IgD-negative memory B cell (primary cell): ENCODE measurements around the gene EVX2. TPM values are rescaled to one million over a fixed set of nuclear protein-coding genes. Genes with fewer than 3 reads are reported as not detected.

Experiments
- H3K27ac Mint-ChIP-seq, 3 donors: one replicate each; pipeline ENCODE4 v1.8.0; 2020 to 2022; ENCODE audit warnings: mild to moderate bottlenecking in 3 of 3, mixed read lengths in 3 of 3, moderate library complexity in 1 of 3
- H3K27me3 Mint-ChIP-seq: one replicate; pipeline ENCODE4 v1.8.0; 2021; ENCODE audit warnings: mixed read lengths
- H3K36me3 Mint-ChIP-seq: one replicate; pipeline ENCODE4 v1.8.0; 2020; ENCODE audit warnings: mild to moderate bottlenecking, mixed read lengths
- H3K4me1 Mint-ChIP-seq, 3 donors: one replicate each; pipeline ENCODE4 v1.8.0; 2020 to 2022; ENCODE audit warnings: mixed read lengths in 3 of 3, mild to moderate bottlenecking in 1 of 3
- H3K4me3 Mint-ChIP-seq, 4 donors: one replicate each; pipeline ENCODE4 v1.8.0; 2020 to 2022; ENCODE audit warnings: mild to moderate bottlenecking in 4 of 4, mixed read lengths in 4 of 4, moderate library complexity in 3 of 4
- H3K9me3 Mint-ChIP-seq, 3 donors: one replicate each; pipeline ENCODE4 v1.8.0; 2020 to 2021; ENCODE audit warnings: mixed read lengths in 3 of 3, mild to moderate bottlenecking in 1 of 3
- polyA plus RNA-seq: library from polyadenylated mRNA; unstranded; fragments of 300-500 nt; fragmentation: Illumina TruSeq; gene quantifications from one replicate; pipeline ENCODE4 v1.2.3, GENCODE V29; 2021

Gene EVX2
- polyA plus RNA-seq, 1 donor from 2014 or later, result not detected

DNA sequence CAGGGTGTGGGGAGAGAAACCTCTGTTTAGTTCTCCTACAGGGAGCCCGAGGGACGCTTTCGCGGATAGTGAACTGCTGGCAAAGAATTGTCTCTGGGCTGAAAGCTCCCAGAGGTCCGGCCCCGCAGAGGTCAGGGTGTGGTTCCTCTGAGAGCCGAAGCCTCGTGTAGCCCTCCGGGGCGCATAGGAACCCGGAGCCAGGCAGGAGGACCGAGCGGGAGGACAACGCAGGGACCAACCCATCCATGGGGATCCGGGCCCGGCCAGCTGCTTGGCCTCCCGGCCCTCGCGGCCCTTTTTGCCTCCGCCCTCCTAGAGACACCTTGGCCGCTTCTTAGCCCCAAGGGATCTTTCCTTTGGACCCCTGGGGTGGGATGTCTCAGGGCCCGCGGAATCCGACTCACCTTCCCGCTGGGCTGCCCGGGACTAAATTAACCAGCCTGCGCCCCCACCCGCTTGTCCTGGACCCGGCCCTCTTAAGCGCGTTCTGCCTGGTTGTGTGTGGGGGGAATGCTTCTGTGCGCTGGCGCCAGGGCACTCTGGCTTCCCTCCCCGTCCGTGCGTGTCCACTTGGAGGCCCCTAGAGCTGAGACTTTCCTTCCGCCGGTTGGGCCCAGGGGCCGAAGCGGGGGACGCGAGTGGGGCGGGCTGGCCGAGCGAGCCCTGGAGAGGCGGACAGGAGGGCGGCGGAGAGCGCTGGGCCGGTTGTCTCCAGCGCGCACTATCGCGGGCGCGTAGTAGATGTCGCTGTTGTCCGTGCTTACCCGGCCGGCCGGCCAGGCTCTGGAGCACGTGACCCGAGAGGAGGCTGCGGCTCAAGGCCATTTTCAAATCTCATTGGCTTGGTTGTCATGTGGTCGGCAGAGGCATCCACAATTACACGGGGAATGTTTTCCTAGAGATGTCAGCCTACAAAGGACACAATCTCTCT is 32.4 kb upstream of the EVX2 start, which contains the start of gene HOXD10:
Gene HOXD10, plus strand, starts transcription at position 896 of the 931 bp plus-strand sequence. CDS start 56 bp downstream, outside the sequence.
- peaks cover 71% of the 10 kb centered on the region for H3K27me3 Mint-ChIP-seq
- H3K4me1 Mint-ChIP-seq, result peaks cover 0 to 3% (median 2%) of the 10 kb centered on the region in 3 donors
- peaks cover 2 to 6% (median 4%) of the 10 kb centered on the region in 3 donors for H3K9me3 Mint-ChIP-seq
- H3K27ac Mint-ChIP-seq, result peak within 1 kb of the TSS; percentile 2 to 93 (median 67)
- peaks cover 3% of the 10 kb centered on the region for H3K36me3 Mint-ChIP-seq
- peak within 1 kb of the TSS in 2 of 4 donors; percentile 43 to 69 for H3K4me3 Mint-ChIP-seq

DNA sequence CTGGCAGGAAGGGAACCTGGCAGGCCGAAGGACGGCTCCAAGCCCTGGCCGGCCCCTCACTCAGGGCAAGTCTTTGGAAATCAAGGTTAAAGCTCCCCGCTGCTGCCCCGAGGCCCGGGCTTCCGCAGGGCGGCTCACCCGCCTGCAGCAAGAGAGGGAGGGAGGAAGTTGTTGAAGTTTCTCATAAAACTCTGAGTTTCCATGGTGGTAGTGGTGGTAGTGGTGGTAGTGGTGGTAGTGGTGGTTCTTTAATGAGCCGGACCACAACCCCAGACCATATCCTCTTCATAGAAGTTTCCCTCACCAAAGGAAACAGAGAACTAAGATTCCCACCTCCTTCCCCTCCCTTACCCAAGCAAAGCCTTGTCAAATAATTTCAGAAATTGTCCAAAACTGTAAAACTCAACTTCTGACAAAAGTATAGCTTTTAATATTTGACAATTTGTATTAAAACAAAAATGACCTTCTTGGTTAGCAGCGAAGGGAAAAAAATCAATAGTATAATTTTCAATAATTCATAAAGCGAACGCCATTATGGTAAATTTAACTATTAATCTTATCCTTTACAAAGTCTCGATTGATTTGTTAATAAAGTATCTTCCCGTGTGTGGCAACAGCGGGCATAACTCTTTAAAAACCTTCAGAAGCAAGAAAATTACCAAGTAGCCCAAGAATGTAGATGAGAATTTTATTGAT is 31.3 kb upstream of the EVX2 start:
- H3K36me3 Mint-ChIP-seq, result peaks cover 3% of the 10 kb centered on the region
- H3K4me1 Mint-ChIP-seq, result peaks cover 0 to 3% (median 2%) of the 10 kb centered on the region in 3 donors
- peaks cover 63% of the 10 kb centered on the region for H3K27me3 Mint-ChIP-seq
- H3K4me3 Mint-ChIP-seq, result no peak overlapping the region
- H3K27ac Mint-ChIP-seq, result peak overlapping the region in 2 of 3 donors; percentile 2 to 93
- H3K9me3 Mint-ChIP-seq, result peaks cover 2 to 4% (median 2%) of the 10 kb centered on the region in 3 donors

DNA sequence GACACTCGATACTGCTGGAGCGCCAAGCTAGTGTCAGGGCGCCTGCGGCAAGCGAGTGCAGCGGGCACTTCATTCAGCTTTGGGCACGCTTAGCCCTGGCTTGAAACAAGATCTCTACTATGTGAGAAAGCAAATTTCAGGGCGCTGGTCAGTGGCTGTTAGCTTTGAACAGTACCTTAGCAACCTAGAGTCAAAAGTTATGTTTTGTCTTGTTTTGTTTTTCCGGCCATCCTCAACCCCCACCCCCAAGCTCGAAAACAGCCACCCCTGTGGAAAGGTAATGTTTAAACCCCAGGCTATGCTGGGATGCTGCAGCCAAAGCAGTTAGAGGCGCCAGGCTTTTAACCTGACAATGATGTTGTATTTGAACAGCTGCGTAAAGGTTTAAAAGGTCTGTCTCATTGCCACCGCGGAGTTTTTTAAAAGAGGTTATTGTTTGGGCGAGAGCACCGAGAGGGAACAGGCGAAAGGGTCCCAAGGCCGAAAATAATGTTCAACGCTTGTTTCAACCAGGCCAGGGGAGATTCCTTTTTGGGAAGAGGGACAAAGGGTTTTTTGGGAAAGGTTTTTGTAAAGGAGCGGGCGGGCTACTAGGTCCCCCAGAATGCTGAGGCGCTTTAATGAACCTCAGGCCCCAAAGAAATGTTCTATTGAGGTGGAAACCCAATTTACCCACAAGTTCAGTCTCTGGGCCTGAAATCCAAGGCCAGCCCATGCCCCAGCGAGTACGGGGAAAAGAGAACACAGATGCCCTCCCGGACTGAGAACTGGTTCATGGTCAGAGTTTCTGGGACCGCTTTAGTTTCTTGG is 30.6 kb upstream of the EVX2 start:
- peak overlapping the region in 2 of 4 donors; percentile 51 to 52 for H3K4me3 Mint-ChIP-seq
- peaks cover 63% of the 10 kb centered on the region for H3K27me3 Mint-ChIP-seq
- peaks cover 0 to 4% (median 4%) of the 10 kb centered on the region in 3 donors for H3K4me1 Mint-ChIP-seq
- H3K36me3 Mint-ChIP-seq, result peaks cover 5% of the 10 kb centered on the region
- H3K9me3 Mint-ChIP-seq, result peaks cover 2 to 6% (median 5%) of the 10 kb centered on the region in 3 donors
- peak overlapping the region; percentile 80 to 88 (median 88) for H3K27ac Mint-ChIP-seq

DNA sequence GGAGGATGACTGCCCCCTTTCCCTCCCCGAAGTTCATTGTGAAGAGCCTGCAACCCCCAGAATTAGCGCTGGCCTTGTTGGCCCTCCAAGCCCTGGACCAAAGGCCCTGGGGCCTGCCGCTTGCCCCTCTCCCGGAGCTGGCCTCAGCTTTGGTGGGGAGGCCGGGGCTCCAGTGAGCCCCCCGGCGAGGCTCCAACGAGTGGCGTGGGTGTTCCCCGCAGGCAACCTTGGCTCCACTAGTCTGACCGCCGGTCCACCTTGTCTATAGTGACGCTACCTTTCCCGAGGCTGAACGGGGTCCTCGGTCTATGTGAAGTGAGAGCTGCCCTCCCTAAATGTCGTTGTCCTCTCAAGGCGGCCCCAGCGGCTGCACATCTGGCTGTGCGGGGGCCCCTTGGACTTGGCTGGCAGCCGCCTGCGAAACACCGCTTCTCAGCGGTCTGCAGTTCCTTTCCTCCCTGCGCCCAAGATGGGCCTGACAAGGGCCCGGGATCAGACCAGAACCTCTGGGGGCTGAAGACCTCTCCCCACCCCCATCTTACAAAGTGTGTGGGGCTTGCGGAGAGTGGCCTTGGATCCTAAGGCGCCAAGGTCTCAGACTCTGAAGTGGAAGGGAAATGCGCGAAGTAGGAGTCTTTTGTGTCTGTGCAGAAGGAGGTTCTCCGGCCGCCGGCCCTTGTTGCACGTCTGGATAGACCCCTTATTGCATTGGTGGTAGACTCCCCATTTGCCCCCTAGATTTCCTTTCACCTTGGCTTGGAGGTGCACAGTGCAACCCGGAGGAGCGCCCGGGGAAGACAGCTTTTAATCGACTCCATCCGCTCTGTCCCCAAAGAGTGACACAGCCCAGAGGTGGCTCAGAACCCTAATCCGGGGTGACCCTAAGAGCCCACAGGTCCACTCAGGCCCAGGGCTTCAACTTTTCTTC is 28.9 kb upstream of the EVX2 start:
- peak overlapping the region; percentile 80 to 95 (median 80) for H3K27ac Mint-ChIP-seq
- H3K4me3 Mint-ChIP-seq, result peak overlapping the region in 2 of 4 donors; percentile 27 to 30
- peaks cover 57% of the 10 kb centered on the region for H3K27me3 Mint-ChIP-seq
- peaks cover 0 to 2% (median 1%) of the 10 kb centered on the region in 3 donors for H3K4me1 Mint-ChIP-seq
- H3K9me3 Mint-ChIP-seq, result peaks cover 0 to 10% (median 8%) of the 10 kb centered on the region in 3 donors
- peaks cover 4% of the 10 kb centered on the region for H3K36me3 Mint-ChIP-seq

DNA sequence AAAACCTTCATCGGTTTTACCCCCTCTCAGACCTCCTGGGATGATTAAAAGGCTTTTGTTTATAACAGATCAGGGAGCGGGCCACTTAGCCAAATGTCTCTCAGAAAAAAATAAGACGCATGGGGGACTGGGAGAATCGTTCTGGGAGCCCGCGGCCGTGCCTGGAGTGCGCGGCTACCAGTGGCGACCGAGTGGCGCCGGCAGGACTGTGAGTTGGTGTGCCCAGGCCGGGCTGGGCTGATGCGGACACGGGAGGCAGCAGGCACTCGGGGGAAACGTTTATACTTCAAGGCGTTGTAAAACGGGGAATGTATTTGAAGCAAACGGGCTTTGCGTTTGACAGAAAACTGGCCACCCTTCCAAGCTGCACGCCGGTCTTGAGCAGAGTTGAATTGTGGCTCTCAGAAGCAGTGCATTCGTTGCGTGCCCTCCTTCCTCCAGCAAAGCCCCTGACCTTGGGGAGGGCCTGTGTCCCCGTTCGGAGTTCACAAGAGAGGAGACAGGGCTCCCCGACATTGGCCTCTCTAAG is 28.1 kb upstream of the EVX2 start:
- Mint-ChIP-seq H3K27ac (peak overlapping the region; percentile 46 to 95 (median 82)), H3K9me3 (peaks cover 0 to 10% (median 6%) of the 10 kb centered on the region in 3 donors), H3K4me1 (peaks cover 0 to 2% (median 1%) of the 10 kb centered on the region in 3 donors), H3K36me3 (peaks cover 3% of the 10 kb centered on the region), H3K27me3 (peaks cover 55% of the 10 kb centered on the region), H3K4me3 (peak overlapping the region in 1 of 4 donors; percentile 27)

DNA sequence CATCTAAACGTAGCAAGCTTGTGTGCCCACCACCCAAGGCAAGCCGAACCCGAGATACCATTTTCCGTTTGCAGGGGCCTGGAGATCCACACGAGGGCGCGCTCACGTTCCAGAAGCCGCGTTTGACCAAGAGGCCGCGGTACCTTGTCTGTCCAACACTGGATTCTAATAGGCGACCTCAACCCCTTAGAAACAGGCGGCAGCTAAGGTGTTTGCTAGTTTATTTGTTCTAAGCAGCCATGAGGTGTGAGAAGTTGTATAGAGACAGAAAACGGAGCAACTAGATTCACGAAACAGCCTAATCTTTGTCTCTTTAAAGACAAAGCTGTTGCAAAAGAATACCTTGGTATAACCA is 27.5 kb upstream of the EVX2 start:
- peak overlapping the region; percentile 82 to 95 (median 88) for H3K27ac Mint-ChIP-seq
- H3K4me1 Mint-ChIP-seq, result peaks cover 0 to 3% (median 1%) of the 10 kb centered on the region in 3 donors
- peaks cover 0 to 8% (median 4%) of the 10 kb centered on the region in 3 donors for H3K9me3 Mint-ChIP-seq
- peaks cover 52% of the 10 kb centered on the region for H3K27me3 Mint-ChIP-seq
- peak overlapping the region in 2 of 4 donors; percentile 26 to 72 for H3K4me3 Mint-ChIP-seq
- peaks cover 3% of the 10 kb centered on the region for H3K36me3 Mint-ChIP-seq

DNA sequence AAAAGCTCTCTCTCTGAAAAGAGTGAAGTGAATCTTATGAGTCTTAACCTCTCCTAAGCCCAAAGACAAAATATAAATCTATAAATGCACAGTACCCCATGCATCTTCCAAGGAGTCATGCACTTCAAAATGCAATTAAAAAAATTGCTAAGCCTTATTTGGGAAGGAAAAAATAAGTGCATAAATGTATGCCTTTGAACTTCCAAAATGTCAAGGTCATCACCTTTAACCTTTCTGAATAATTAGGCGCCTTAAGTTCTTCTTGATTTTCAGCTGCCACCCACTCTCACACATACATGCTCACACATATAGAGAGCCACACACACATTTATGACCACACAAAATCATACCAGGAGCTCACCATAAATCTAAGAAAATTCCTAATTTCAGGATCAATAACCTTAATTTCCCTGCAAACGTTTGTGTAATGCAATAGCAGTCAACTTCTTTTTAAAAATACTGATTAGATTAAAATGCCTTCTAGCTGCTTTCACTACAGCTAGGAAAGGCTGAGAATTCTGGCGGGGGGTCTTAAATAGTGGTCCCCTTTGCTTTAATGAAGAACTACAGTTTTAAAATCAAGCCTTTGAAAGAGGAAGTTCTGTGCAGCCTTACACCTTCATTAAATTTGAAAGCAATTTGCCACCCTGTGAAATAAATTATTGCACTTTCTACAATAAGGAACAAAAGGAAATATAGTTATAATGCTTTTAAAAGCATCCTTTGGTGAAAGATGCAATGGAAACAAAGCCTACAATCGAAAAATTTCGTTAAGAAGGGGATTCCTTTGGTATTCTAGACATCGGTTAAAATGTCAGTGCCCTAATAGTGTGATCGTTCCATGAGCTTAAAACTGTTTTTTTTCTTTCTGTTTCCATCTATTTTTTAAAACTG is 26.9 kb upstream of the EVX2 start:
- peaks cover 54% of the 10 kb centered on the region for H3K27me3 Mint-ChIP-seq
- peaks cover 0 to 5% (median 1%) of the 10 kb centered on the region in 3 donors for H3K4me1 Mint-ChIP-seq
- H3K9me3 Mint-ChIP-seq, result peaks cover 0 to 11% (median 4%) of the 10 kb centered on the region in 3 donors
- peak overlapping the region; percentile 82 to 95 (median 88) for H3K27ac Mint-ChIP-seq
- H3K36me3 Mint-ChIP-seq, result peaks cover 3% of the 10 kb centered on the region
- H3K4me3 Mint-ChIP-seq, result peak overlapping the region in 2 of 4 donors; percentile 26 to 72

DNA sequence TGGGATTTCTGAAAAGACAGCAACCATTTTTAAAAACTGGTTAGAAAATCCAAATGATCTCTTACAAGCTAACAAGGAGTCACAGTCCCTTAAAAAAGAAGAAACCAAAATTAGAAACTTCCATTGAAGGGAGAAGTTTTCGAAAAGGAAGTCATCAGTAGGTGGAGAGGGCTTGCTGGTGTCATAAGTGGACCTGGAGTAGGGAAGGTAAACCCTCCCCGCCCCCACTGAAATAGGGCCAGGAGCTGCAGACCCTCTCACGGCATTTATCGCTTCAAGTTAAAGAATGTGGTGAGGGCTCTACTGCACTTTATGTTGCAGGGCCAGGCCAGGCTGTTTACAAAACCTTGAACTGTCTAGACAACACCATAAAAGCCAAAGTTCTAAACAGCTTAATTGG is 26.2 kb upstream of the EVX2 start:
- Mint-ChIP-seq H3K36me3 (peaks cover 3% of the 10 kb centered on the region), H3K4me1 (peaks cover 0 to 5% (median 4%) of the 10 kb centered on the region in 3 donors), H3K27ac (peak overlapping the region; percentile 92 to 95 (median 94)), H3K4me3 (peak overlapping the region in 2 of 4 donors; percentile 47 to 72), H3K9me3 (peaks cover 0 to 12% (median 4%) of the 10 kb centered on the region in 3 donors), H3K27me3 (peaks cover 57% of the 10 kb centered on the region)

DNA sequence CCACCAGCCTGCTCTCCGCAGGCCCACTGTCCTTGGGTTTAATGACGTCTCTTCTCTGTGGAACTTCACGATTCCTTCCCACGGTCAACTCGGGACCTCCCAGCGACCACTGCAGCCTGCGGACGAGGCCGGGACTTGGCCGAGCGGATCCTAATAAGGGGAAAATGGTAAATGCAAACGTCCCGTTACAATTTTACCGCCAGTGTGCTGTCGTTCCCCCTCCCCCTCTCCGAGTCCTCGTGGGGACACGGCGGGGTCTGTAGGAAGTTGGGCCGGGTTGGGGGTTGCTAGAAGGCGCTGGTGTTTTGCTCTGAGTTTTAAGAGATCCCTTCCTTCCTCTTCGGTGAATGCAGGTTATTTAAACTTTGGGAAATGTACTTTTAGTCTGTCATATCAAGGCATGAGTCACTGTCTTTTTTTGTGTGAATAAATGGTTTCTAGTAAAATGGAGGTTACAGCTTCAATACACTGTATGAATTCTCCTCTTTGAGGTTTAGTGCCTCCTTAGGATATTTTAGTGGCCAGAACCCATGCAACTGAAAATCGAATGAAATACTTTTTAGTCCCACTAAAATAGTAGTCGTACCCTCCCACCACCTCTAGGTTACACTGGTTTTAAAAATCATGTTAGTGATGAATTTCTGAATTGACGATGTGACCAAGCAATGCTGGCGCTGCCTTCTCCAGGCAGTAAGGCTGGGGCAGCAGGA is 25.6 kb upstream of the EVX2 start:
- Mint-ChIP-seq H3K36me3 (peaks cover 3% of the 10 kb centered on the region), H3K27me3 (peaks cover 57% of the 10 kb centered on the region), H3K27ac (peak overlapping the region; percentile 92 to 95 (median 94)), H3K4me3 (peak overlapping the region in 3 of 4 donors; percentile 47 to 72 (median 60)), H3K9me3 (peaks cover 0 to 13% (median 4%) of the 10 kb centered on the region in 3 donors), H3K4me1 (peaks cover 0 to 5% (median 4%) of the 10 kb centered on the region in 3 donors)

DNA sequence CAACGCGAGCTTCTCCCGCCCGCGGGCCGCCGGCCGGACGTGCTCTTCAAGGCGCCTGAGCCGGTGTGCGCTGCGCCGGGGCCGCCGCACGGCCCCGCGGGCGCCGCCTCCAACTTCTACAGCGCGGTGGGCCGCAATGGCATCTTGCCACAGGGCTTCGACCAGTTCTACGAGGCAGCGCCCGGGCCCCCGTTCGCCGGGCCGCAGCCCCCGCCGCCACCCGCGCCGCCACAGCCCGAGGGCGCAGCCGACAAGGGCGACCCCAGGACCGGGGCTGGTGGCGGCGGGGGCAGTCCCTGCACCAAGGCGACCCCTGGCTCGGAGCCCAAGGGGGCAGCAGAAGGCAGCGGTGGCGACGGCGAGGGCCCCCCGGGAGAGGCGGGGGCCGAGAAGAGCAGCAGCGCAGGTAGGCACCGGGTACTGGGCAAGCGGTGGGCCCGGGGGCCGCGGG is 24.0 kb upstream of the EVX2 start:
- Mint-ChIP-seq H3K4me1 (peaks cover 0 to 6% (median 5%) of the 10 kb centered on the region in 3 donors), H3K4me3 (no peak overlapping the region), H3K27ac (no peak overlapping the region), H3K27me3 (peaks cover 57% of the 10 kb centered on the region), H3K36me3 (peaks cover 3% of the 10 kb centered on the region), H3K9me3 (peaks cover 0 to 13% (median 4%) of the 10 kb centered on the region in 3 donors)

DNA sequence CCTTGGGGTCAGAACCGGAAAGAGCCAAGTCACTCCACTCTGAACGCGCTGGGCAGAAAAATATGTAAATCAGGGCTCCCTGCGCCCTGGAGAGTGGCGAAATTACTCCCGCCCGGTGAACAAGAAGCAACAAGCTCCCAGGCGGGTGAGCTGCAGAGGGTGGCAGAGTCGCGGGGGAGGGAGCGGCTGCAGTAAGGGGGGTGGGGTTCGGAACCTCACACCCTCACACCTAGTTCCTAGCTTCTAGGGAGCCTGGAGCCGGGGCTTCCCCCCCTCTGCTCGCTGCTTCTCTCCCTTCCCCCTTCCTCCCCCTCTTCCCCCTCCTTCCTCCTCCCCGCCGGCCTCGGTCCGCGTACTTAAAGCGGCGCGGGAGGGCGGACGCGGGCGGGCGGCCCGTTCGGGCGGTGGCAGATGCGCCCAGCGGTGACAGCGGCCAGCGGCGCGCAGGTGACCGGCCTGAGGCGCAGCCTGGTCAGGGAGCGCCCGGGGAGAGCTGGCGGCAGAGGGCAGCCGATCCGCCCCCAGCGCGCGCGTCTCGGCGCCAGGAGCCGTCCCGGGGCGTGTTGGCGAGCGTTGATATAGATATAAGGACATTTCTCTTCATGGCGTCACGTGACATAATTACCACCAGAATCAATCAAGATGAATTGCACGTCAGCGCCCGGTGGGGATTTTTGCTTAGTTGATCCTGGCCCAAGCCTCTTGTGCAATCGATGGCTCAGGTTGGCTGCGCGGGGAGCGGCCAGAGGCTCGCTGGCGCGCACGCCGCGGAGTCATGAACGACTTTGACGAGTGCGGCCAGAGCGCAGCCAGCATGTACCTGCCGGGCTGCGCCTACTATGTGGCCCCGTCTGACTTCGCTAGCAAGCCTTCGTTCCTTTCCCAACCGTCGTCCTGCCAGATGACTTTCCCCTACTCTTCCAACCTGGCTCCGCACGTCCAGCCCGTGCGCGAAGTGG is 23.1 kb upstream of the EVX2 start, which contains the start of gene HOXD11:
Gene HOXD11, plus strand, starts transcription at position 700 of the 959 bp plus-strand sequence. Its CDS starts 76 bp downstream, at position 776.
- H3K4me1 Mint-ChIP-seq, result peaks cover 0 to 6% (median 5%) of the 10 kb centered on the region in 3 donors
- peak within 1 kb of the TSS; percentile 50 to 96 (median 85) for H3K27ac Mint-ChIP-seq
- peaks cover 1 to 13% (median 4%) of the 10 kb centered on the region in 3 donors for H3K9me3 Mint-ChIP-seq
- H3K36me3 Mint-ChIP-seq, result peaks cover 3% of the 10 kb centered on the region
- H3K27me3 Mint-ChIP-seq, result peaks cover 62% of the 10 kb centered on the region
- H3K4me3 Mint-ChIP-seq, result peak within 1 kb of the TSS in 3 of 4 donors; percentile 50 to 79 (median 73)
